Stomach (tissue), 9 donors: ENCODE data around the gene DPP6. TPM values are rescaled to one million over a fixed set of nuclear protein-coding genes. Genes with fewer than 3 reads are reported as not detected.

ENCODE experiments used
- DNase-seq, 2 donors: peaks; one replicate each; pipeline versions ENCODE4 v3.0.0 to v3.0.0-alpha.2; 2013 to 2019
- H3K27ac ChIP-seq, 5 donors: fragments of 200-600 bp in 4 of 5; sonication (generic) in 4 of 5; one replicate each; pipeline ENCODE4 v1.5.1; 2013 to 2019; ENCODE audit warnings: mild to moderate bottlenecking in 1 of 5, moderate library complexity in 1 of 5
- H3K27me3 ChIP-seq, 3 donors: fragments of 200-600 bp; sonication (generic); one replicate each; pipeline ENCODE4 v1.5.1; 2017 to 2019; ENCODE audit warnings: mixed run types in 1 of 3
- H3K36me3 ChIP-seq, 4 donors: fragments of 200-600 bp; sonication (generic); 1 replicate in 3 of 4; 2 replicates in 1 of 4; pipeline ENCODE4 v1.5.1; 2016 to 2019
- H3K4me1 ChIP-seq, 4 donors: fragments of 200-600 bp; sonication (generic); one replicate each; pipeline ENCODE4 v1.5.1; 2016 to 2019
- H3K4me3 ChIP-seq, 4 donors: fragments of 200-600 bp; sonication (generic) in 3 of 4; one replicate each; pipeline ENCODE4 v1.5.1; 2016 to 2019; ENCODE audit warnings: mild to moderate bottlenecking in 1 of 4
- H3K9me3 ChIP-seq, 4 donors: fragments of 200-600 bp; sonication (generic); one replicate each; pipeline ENCODE4 v1.5.1; 2016 to 2019
- CTCF ChIP-seq, 7 experiments: fragments of 450-650 bp in 4 of 7; fragments of 200-600 bp in 3 of 7; sonication (generic) in 3 of 7; IDR thresholded peaks; one replicate each; pipeline ENCODE4 v1.5.1; 2016 to 2019; ENCODE audit warnings: antibody characterized with exemption in 7 of 7, control low read depth in 2 of 7, mild to moderate bottlenecking in 1 of 7
- EP300 ChIP-seq: sonication (generic); formaldehyde crosslinking; IDR thresholded peaks from one replicate; pipeline ENCODE4 v1.6.1; 2017; ENCODE audit warnings: antibody characterized with exemption
- POLR2A ChIP-seq, 4 donors: fragments of 450-650 bp; IDR thresholded peaks; one replicate each; pipeline ENCODE4 v1.6.1; 2016; ENCODE audit warnings: antibody characterized with exemption in 4 of 4, control low read depth in 2 of 4, mild to moderate bottlenecking in 1 of 4, moderate library complexity in 1 of 4
- POLR2AphosphoS5 ChIP-seq, 3 donors: sonication (generic); formaldehyde crosslinking; IDR thresholded peaks; one replicate each; pipeline ENCODE4 v1.6.1; 2016; ENCODE audit warnings: antibody characterized with exemption in 3 of 3
- WGBS, 5 donors: extraction: QIAGEN DNeasy Blood & Tissue Kit in 3 of 5; methylation state at CpG; one replicate each; pipeline versions ENCODE4 v1.1.5 to v1.1.7; 2013 to 2018; 5-methylcytosine and 5-hydroxymethylcytosine counted together
- intact Hi-C: fragments of 100-400 bp; cut with DNase I; formaldehyde crosslinking; loops from one replicate; pipeline ENCODE4 v1.15.1; 2023; ENCODE audit warnings: low total_unique reads
- polyA plus RNA-seq, 3 donors: library from polyadenylated mRNA; stranded (reverse); fragments of 200-250 nt; gene quantifications; one replicate each; pipeline ENCODE4 v1.2.3, GENCODE V29; 2013
- total RNA-seq, 5 donors: library from RNA; depleted of rRNA; stranded (reverse); fragments of >200 nt; gene quantifications; one replicate each; pipeline versions ENCODE4 v1.1.0 to v1.2.3, GENCODE V29; 2014 to 2016
- donor health status: healthy with polysubstance abuse.
- donor health status: Bipolar disorder and iron deficiency.
- donor health status: healthy.

The DPP6 gene
- total and polyA plus RNA-seq, 8 donors: 0.15 to 29.8 (median 4.9) TPM

DNA sequence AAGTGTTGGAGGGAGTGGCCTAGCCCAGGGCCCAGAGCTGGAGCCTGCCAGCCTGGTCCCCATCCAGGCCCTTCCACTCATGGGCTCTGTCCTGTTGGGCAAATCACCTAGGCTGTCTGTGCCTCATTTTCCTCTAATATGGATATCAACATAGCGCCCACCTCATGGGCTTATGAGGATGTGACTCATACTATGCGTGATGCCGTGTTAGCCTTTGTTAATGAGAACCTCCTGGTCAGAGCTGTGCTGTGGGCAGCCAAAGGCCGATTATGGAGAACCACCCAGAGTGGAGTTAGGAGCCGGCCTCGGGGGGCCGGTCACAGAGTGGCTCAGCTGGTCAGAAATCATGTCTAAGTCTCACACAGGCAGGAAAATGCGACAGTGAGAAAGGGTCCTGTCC is 644.4 kb downstream of the DPP6 start:
- 88 to 95% (median 93%) methylated on average over 8 of the region's 8 CpGs for WGBS, 5 donors
- no peaks in the 10 kb centered on the region for H3K36me3 ChIP-seq
- H3K27ac ChIP-seq: no peak overlapping the region
- no peak for DNase-seq
- H3K4me3 ChIP-seq: no peak overlapping the region
- no peaks in the 10 kb centered on the region for H3K27me3 ChIP-seq
- intact Hi-C loops: no loop called here
- H3K4me1 ChIP-seq: peaks cover 0 to 2% (median 0%) of the 10 kb centered on the region in 4 donors
- no peaks in the 10 kb centered on the region for H3K9me3 ChIP-seq
- no peak for TF ChIP-seq POLR2A (IDR thresholded peaks at IDR 0.05)
- no peak for TF ChIP-seq POLR2AphosphoS5 (IDR thresholded peaks at IDR 0.05)
- TF ChIP-seq CTCF (IDR thresholded peaks at IDR 0.05): no peak
- no peak for TF ChIP-seq EP300

DNA sequence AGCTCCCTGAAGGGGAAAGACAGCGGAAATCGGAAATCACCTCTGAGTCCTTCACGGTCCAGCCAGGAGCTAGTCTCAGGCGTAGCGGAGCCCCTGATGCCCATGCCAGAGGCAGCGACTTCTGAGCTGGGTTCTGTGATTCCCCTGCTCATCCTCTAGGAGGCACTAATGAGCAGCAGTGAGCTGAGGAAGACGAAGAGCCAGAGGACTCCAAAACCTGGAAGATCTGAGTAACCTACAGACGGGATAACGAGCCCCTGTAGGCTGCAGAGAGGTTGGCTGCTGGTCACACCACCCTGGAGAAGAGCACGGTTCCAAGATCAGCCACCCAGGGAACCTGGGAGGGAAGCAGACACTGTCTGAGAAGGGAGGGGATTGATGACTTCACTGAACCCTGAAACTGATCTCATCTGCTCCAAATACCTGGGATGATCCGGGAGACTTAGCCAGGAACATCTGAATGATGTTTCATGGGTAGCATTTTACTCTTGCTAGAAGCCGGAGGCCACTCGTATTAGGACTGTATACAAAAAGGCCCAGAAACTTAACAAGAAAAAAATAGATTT is 646.6 kb downstream of the DPP6 start:
- no peak for DNase-seq
- Histone ChIP-seq H3K36me3 (no peaks in the 10 kb centered on the region), H3K27me3 (no peaks in the 10 kb centered on the region), H3K27ac (no peak overlapping the region), H3K4me1 (no peaks in the 10 kb centered on the region), H3K9me3 (peaks cover 0 to 13% (median 5%) of the 10 kb centered on the region in 4 donors), H3K4me3 (no peak overlapping the region)
- TF ChIP-seq CTCF (IDR thresholded peaks at IDR 0.05): peak in 2 of 7 experiments; percentile 26 to 31
- TF ChIP-seq POLR2AphosphoS5 (IDR thresholded peaks at IDR 0.05): no peak
- intact Hi-C loops: no loop called here
- WGBS, 5 donors: 49 to 62% (median 55%) methylated on average over 13 of the region's 13 CpGs

DNA sequence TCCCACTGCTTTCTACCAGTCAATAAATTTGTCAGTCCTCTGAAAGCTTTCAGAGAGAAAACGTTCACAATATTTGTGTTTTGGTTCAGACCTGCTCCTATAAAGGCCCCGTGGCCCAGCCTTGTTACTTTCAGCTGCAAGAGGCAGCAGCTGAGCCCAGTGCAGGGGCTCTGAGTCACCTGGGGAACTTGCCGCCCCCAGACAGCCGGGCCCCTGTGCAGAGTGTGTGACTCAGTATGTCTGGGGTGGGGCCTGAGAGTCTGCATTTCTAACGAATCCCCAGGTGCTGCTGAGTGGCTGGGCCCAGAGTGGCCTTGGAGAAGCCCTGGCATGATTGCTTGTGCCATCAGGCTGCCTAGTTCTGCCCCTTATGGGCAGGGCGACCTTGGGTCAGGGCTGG is 647.2 kb downstream of the DPP6 start:
- H3K36me3 ChIP-seq: no peaks in the 10 kb centered on the region
- WGBS, 5 donors: 47 to 64% (median 57%) methylated on average over 5 to 6 of the region's 6 CpGs

DNA sequence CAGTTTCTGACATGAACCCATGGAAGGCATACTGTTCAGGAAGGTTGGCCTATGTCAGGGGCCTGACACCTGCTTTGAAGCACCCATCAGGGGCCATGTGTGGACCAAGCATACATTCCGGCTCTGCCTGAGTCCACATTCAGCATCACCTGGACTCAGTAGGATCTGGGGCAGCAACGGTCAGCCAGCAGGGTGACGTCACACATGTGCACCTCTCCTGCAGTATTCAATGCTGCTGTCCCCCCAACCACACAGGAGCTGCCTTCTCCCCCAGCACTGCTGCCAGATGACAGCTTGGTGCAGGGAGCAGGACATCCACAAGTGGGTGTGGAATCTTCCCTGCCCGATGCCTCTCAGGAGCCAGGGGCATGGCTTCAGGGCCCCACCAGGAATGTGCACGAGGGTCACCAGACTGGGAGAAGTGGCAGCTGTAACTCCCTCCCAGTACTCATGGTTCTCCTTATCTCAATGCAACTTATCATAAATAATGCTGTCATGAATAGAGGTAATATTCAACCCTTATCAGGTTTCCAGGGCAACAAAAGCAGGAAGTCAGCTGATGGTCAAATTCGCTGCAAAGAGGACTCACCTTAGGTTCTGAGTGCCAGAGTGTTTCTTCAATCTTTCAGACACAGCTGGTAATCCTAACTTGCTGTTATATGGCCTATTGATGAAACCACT is 657.8 kb downstream of the DPP6 start:
- no peaks in the 10 kb centered on the region for H3K27me3 ChIP-seq
- peaks cover 0 to 18% (median 13%) of the 10 kb centered on the region in 4 donors for H3K9me3 ChIP-seq
- DNase-seq: peak in 1 of 2 donors; percentile 65
- no peak overlapping the region for H3K4me3 ChIP-seq
- H3K36me3 ChIP-seq: no peaks in the 10 kb centered on the region
- H3K27ac ChIP-seq: no peak overlapping the region
- no peaks in the 10 kb centered on the region for H3K4me1 ChIP-seq
- TF ChIP-seq EP300: no peak
- no peak for TF ChIP-seq POLR2A (IDR thresholded peaks at IDR 0.05)
- TF ChIP-seq POLR2AphosphoS5 (IDR thresholded peaks at IDR 0.05): no peak
- TF ChIP-seq CTCF (IDR thresholded peaks at IDR 0.05): no peak
- intact Hi-C loops: no loop called here
- 43 to 69% (median 53%) methylated on average over 6 of the region's 6 CpGs for WGBS, 5 donors

More for the DNA sequence above, 647.2 kb downstream of the DPP6 start:
- H3K4me3 ChIP-seq: no peak overlapping the region
- H3K27ac ChIP-seq: no peak overlapping the region
- intact Hi-C loops: no loop called here
- no peaks in the 10 kb centered on the region for H3K4me1 ChIP-seq
- DNase-seq: no peak
- TF ChIP-seq POLR2AphosphoS5 (IDR thresholded peaks at IDR 0.05): no peak
- TF ChIP-seq EP300: no peak
- no peak for TF ChIP-seq CTCF (IDR thresholded peaks at IDR 0.05)
- no peak for TF ChIP-seq POLR2A (IDR thresholded peaks at IDR 0.05)
- no peaks in the 10 kb centered on the region for H3K27me3 ChIP-seq
- H3K9me3 ChIP-seq: peaks cover 0 to 13% (median 5%) of the 10 kb centered on the region in 4 donors
